ENCODE data around the gene FABP1.

Gene FABP1

DNA sequence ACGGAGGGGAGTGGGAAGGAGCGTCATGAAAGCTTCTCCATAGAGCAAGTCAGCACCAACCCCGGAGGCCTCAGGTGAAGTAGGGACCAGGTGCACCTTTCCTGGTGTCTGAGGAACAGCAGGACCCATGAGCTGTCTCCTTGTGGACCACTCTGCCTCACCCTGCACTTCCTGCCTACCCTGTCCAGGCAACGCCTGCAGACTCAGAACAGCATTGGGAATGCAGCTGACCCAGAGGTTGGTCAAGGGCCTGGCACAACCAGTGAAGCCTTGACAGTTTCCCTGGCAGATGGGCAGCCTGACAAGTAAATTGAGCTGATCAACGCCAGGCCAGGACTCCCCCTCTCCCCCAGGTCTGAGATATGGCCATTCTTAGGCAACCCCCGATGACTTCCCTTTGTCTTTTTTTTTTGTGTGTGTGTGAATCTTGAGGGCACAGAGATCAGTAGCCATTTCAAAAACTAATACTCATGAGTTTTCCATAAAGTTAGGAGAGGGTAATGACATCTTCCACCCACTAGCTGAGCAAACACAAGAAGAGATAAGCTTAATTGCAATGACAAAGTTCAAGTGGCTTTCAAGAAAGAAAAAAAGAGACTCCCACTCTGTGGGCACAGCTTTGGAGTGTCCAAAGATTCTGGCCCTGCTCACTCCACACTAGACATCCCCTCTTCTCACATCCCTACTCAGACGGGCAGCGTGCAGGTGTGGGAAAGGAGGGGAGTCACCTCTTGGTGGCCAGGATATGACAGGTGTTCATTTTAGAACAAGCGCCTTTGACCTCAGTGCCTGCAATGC is 3.5 kb upstream of the FABP1 start:
- Histone ChIP-seq H3K9ac (ENCODE audit: insufficient read length) (no peak overlapping the region), H3K9me3 (ENCODE audit: low read depth, low read length) (no peaks in the 10 kb centered on the region), H3K4me3 (no peak overlapping the region), H3K27ac (no peak overlapping the region), H3K36me3 (ENCODE audit: insufficient read depth, low read length) (no peaks in the 10 kb centered on the region)
- no peak for TF ChIP-seq POLR2AphosphoS5 (IDR thresholded peaks at IDR 0.05; ENCODE audit: borderline replicate concordance, low read depth, low read length)
- TF ChIP-seq EZH2 (IDR thresholded peaks at IDR 0.05) = no peak
- no peak for TF ChIP-seq FOXP2 (optimal IDR thresholded peaks at IDR 0.05; ENCODE audit: control extremely low read depth, extremely low read length, insufficient read depth)
- no peak for DNase-seq (ENCODE audit: low read depth, low spot score)

DNA sequence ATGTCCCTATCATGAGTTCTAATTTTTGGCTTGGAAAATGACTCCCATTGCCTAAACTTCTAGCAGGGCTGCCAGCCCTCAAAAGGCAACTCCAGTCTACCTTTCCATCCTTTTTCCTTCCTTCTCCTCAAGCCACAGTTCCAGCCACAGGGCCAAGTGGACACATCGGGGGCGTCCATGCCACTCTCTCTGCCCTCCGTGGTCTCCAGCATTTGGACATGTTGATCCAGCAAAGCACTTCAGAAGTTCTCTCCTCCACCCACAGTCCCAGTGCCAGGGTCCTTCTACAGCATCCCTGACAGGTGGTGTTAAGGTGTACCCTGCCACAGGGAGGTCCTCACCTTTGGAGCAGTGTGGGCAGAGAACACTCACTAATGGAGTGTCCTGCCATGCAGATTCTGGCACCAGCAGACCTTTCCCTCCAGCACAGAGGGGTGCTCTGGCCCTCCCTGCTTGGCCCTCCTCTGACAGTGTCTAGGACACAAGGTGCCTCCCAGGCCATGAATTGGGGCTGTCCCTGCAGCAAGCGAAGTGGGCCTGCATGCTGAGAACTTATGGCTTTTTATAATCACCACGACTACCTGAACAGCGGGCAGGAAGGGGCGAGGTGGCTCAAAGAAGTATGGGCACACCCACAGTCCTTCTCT is 1.6 kb upstream of the FABP1 start:
- no peak for DNase-seq (ENCODE audit: low read depth, low spot score)
- no peak overlapping the region for H3K4me3 ChIP-seq
- TF ChIP-seq POLR2AphosphoS5 (IDR thresholded peaks at IDR 0.05; ENCODE audit: borderline replicate concordance, low read depth, low read length) = no peak
- TF ChIP-seq FOXP2 (optimal IDR thresholded peaks at IDR 0.05; ENCODE audit: control extremely low read depth, extremely low read length, insufficient read depth) = no peak
- H3K27ac ChIP-seq = no peak overlapping the region
- H3K9me3 ChIP-seq (ENCODE audit: low read depth, low read length) = no peaks in the 10 kb centered on the region
- no peak overlapping the region for H3K9ac ChIP-seq (ENCODE audit: insufficient read length)
- H3K36me3 ChIP-seq (ENCODE audit: insufficient read depth, low read length) = no peaks in the 10 kb centered on the region

DNA sequence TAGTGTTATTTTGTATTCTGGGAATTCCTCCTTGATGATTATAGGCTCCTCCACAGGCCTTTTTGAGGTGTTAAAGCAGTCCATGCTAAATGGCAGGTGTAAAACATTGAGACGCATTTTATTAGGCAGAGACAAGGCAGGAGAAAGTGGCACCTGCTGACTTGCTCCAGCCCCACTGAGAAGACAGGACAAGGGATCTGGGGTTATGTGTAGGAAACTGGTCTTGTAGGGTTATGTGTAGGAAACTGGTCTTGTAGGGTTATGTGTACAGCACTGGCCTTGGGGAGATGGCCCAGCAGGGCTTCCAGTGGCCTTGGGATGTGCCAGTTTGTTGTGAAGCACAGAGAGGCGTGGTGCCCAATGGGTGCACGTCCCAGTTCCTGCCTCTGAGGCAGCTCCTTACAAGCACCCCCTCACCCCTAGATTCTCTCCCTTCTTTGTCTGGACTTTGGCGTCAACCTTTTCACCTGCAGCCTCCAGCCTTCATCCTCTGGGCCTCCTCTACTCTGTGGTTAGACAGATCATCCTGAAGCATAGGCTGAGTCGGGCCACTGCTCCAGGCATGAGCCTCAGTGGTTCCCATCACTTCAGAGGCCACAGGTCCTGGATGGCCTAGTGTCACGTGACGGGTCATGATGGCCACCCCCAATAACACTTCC is 921 bp upstream of the FABP1 start:
- Histone ChIP-seq H3K9me3 (ENCODE audit: low read depth, low read length) (no peaks in the 10 kb centered on the region), H3K9ac (ENCODE audit: insufficient read length) (no peak overlapping the region), H3K36me3 (ENCODE audit: insufficient read depth, low read length) (no peaks in the 10 kb centered on the region), H3K4me3 (no peak overlapping the region), H3K27ac (no peak overlapping the region)
- no peak for DNase-seq (ENCODE audit: low read depth, low spot score)
- TF ChIP-seq EZH2 (IDR thresholded peaks at IDR 0.05) = no peak
- no peak for TF ChIP-seq FOXP2 (optimal IDR thresholded peaks at IDR 0.05; ENCODE audit: control extremely low read depth, extremely low read length, insufficient read depth)
- TF ChIP-seq POLR2AphosphoS5 (IDR thresholded peaks at IDR 0.05; ENCODE audit: borderline replicate concordance, low read depth, low read length) = no peak

DNA sequence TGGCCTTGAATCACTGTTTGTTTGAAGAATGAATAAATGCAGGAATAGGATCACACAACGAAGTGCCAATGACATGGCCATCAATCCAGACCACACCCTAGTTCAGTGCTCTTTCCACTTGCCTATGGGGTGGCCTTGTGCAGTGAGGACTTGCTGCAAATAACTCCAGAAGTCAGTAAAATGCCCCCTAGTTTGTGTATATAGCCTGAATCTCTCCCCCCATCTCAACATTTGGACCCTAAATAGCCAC is 299 bp downstream of the FABP1 start:
- H3K4me3 ChIP-seq = no peak overlapping the region
- no peaks in the 10 kb centered on the region for H3K36me3 ChIP-seq (ENCODE audit: insufficient read depth, low read length)

DNA sequence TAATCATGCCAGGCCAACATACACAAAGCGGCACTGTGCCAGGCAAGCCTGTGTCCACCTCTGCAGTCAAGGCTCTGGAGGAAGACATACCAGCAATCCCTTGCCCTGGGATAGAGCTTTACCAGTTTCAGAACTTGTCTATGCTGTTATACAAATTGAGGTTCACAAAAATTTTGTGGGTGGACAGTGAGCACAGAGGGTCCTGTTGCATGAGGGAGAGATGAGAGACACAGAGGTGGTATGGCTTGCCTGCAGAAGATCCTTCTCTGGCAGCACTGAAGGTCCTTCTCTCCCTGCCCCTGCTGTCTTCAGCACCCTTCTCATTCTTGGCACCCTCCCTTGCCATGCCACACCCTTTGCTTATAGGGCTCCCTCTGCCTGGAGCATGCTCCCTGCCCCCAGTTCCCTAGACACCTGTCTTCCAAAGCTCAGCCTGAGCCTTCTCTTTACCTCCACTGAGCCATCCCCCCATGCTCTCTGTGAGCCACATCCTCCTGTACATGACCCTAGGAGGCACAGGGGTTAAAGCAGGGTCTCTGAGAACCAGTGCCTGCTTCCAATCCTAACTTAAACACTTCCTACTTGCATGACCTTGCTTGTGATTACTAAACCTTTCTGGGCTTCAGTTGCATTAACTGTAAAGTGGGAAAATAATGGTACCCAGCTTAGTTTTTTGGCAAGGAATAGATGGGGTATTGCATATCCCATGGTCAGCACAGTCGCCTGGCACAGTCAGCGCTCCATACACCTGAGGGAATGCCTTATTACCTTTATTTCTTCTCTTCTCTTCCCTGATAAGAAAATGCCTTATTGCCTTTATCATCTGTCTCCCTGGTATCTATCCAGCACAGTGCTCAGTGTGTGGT is 857 bp downstream of the FABP1 start:
- Histone ChIP-seq H3K9ac (ENCODE audit: insufficient read length) (no peak overlapping the region), H3K4me3 (no peak overlapping the region), H3K9me3 (ENCODE audit: low read depth, low read length) (no peaks in the 10 kb centered on the region), H3K27ac (no peak overlapping the region), H3K36me3 (ENCODE audit: insufficient read depth, low read length) (no peaks in the 10 kb centered on the region)
- no peak for TF ChIP-seq FOXP2 (optimal IDR thresholded peaks at IDR 0.05; ENCODE audit: control extremely low read depth, extremely low read length, insufficient read depth)
- TF ChIP-seq EZH2 (IDR thresholded peaks at IDR 0.05) = no peak
- no peak for TF ChIP-seq POLR2AphosphoS5 (IDR thresholded peaks at IDR 0.05; ENCODE audit: borderline replicate concordance, low read depth, low read length)
- DNase-seq (ENCODE audit: low read depth, low spot score) = no peak

More for the DNA sequence above, 299 bp downstream of the FABP1 start:
- Histone ChIP-seq H3K9ac (ENCODE audit: insufficient read length) (no peak overlapping the region), H3K27ac (no peak overlapping the region), H3K9me3 (ENCODE audit: low read depth, low read length) (no peaks in the 10 kb centered on the region)
- TF ChIP-seq EZH2 (IDR thresholded peaks at IDR 0.05) (no peak), POLR2AphosphoS5 (IDR thresholded peaks at IDR 0.05; ENCODE audit: borderline replicate concordance, low read depth, low read length) (no peak), FOXP2 (optimal IDR thresholded peaks at IDR 0.05; ENCODE audit: control extremely low read depth, extremely low read length, insufficient read depth) (no peak)
- DNase-seq (ENCODE audit: low read depth, low spot score) = no peak

DNA sequence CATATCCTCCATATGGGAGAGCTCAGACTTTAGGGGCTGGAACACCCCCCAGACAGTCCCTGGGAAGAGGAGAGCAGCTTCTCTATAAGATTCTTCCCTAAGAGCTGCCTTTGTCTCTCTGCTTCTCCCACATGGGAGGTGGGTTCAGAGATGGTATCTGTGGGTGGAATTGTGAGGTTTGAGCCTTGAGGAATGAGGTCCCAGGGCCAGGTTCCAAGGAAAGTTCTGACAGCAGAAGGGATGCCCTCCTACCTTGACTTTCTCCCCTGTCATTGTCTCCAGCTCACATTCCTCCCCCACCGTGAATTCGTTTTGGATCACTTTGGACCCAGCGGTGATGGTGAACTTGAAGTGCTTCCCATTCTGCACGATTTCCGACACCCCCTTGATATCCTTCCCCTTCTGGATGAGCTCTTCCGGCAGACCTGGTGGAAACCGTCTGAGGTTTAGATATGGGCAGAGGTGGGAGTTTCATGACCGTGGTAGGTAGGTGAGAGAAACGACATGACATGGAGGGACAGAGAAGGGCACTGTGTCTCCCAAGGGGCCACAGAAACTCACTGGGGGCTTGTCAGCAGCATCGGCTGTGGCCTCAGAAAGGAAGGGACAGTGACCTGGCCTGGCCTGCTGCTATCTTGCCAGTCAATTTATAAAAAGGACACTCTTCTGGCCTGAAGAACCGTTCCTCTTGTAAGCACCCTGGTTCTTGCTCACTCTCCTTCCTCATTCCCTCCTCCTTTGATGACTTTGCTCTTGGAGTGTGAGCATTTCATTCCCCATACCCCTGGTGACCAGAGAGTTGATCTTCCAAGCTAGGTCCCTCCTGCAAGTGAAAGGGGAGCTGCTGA is 1.7 kb downstream of the FABP1 start:
- Histone ChIP-seq H3K36me3 (ENCODE audit: insufficient read depth, low read length) (no peaks in the 10 kb centered on the region), H3K4me3 (no peak overlapping the region), H3K9me3 (ENCODE audit: low read depth, low read length) (no peaks in the 10 kb centered on the region), H3K27ac (no peak overlapping the region), H3K9ac (ENCODE audit: insufficient read length) (no peak overlapping the region)
- DNase-seq (ENCODE audit: low read depth, low spot score) = no peak
- no peak for TF ChIP-seq EZH2 (IDR thresholded peaks at IDR 0.05)
- no peak for TF ChIP-seq POLR2AphosphoS5 (IDR thresholded peaks at IDR 0.05; ENCODE audit: borderline replicate concordance, low read depth, low read length)
- TF ChIP-seq FOXP2 (optimal IDR thresholded peaks at IDR 0.05; ENCODE audit: control extremely low read depth, extremely low read length, insufficient read depth) = no peak

DNA sequence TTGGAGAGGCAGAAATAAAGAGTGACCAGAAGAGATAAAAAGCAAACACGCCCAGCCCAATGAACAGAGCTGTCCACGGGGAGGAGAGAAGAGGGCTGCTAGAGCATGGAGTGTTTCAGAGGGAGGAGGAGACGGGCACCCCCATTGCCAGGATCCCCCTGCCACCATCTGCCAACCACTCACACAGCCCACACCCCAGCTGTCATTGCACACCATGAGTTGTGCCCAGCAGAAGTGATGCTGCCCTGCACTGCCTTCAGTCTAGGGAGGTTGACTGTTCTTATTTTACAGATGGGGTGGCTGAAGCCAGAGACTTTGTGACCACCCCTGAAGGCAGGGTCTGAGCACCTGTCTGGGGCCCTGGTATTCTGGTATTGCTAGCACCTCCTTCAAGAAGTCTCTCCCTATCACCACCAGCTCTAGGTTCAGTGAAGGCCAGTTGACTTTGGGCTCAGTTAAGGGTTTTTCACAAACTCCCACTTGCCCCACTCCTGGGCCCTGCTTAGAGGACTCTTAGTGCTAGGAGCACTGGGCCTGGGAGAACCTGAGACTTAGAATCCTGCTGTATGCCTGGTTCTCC is 2.4 kb downstream of the FABP1 start:
- no peak overlapping the region for H3K27ac ChIP-seq
- TF ChIP-seq POLR2AphosphoS5 (IDR thresholded peaks at IDR 0.05; ENCODE audit: borderline replicate concordance, low read depth, low read length) (no peak), EZH2 (IDR thresholded peaks at IDR 0.05) (no peak), FOXP2 (optimal IDR thresholded peaks at IDR 0.05; ENCODE audit: control extremely low read depth, extremely low read length, insufficient read depth) (no peak)

More for the DNA sequence above, 2.4 kb downstream of the FABP1 start:
- Histone ChIP-seq H3K4me3 (no peak overlapping the region), H3K36me3 (ENCODE audit: insufficient read depth, low read length) (no peaks in the 10 kb centered on the region), H3K9ac (ENCODE audit: insufficient read length) (no peak overlapping the region), H3K9me3 (ENCODE audit: low read depth, low read length) (no peaks in the 10 kb centered on the region)
- no peak for DNase-seq (ENCODE audit: low read depth, low spot score)
